HG02763 (cell line): ENCODE measurements around the gene SHROOM3.

Source experiments
- ATAC-seq: cut with Tn5 transposase; IDR thresholded peaks from one replicate; pipeline ENCODE4 v1.9.1; 2021; ENCODE audit warnings: mild to moderate bottlenecking, moderate library complexity; ENCODE audit not compliant: unreplicated experiment

The SHROOM3 gene

DNA sequence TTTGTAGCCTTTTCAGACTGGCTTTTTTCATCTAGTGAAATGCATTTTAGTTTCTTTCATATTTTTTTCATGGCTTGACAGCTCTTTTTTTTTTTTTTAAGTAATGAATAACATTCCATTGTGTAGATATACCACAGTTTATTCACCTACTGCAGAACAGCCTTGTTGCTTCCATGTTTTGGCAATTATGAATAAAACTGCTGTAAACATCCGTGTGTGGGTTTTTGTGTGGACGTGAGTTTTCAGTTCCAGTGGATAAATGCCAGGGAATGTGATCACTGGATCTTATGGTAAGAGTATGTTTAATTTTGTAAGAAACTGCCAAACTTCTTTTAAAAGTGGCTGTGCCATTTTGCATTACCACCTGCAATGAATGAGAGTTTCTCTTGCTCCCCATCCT is 302.2 kb downstream of the SHROOM3 start:
- no peak for ATAC-seq

- ATAC-seq: no peak
These were observed 302.7 kb downstream of the SHROOM3 start for GRCh38 chr4:76737771-76738085.

DNA sequence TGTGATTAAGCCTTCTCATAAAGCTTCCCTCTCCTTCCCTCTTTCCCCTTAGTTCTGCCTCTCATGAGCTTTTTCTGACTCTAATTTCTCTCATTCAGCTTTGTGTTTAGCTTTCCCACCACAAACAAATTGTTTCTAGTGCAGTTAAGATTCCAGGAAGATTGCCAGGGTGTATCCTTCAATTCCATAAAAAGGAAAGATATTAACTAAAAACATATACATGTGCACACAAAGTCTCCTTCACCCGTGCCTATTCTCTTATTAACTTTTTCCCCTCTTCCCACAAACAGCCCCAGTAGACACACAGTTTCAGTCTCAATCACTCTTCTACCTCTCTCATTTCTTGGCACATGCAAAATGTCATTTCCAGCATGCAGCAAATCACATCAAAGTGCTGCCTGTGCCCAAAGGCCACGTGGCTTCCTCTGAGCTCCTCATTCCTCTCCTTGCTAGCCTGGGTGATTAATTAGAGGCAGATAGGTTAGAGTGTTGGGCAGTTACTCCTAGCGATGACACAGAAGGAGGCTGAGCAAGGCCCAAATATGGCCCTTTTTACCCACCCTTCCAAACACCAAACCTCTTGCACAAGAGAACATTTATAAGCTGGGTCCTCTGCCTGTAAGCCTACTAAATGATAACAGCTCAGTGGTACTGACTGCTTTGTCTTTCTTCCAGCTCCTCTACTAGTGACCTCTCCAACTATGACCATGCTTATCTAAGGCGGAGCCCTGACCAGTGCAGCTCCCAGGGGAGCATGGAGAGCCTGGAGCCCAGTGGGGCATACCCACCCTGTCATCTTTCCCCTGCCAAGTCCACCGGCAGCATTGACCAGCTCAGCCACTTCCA is 303.3 kb downstream of the SHROOM3 start:
- ATAC-seq: no peak

DNA sequence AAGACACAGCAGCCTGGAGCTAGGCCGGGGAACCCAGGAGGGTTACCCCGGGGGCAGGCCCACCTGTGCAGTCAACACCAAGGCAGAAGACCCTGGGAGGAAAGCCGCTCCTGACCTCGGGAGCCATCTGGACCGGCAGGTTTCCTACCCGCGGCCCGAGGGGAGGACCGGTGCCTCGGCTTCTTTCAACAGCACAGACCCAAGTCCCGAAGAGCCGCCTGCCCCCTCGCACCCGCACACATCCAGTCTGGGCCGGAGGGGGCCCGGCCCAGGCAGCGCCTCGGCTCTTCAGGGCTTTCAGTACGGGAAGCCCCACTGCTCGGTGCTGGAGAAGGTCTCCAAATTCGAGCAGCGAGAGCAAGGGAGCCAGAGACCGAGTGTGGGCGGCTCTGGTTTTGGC is 305.2 kb downstream of the SHROOM3 start:
- ATAC-seq: no peak

DNA sequence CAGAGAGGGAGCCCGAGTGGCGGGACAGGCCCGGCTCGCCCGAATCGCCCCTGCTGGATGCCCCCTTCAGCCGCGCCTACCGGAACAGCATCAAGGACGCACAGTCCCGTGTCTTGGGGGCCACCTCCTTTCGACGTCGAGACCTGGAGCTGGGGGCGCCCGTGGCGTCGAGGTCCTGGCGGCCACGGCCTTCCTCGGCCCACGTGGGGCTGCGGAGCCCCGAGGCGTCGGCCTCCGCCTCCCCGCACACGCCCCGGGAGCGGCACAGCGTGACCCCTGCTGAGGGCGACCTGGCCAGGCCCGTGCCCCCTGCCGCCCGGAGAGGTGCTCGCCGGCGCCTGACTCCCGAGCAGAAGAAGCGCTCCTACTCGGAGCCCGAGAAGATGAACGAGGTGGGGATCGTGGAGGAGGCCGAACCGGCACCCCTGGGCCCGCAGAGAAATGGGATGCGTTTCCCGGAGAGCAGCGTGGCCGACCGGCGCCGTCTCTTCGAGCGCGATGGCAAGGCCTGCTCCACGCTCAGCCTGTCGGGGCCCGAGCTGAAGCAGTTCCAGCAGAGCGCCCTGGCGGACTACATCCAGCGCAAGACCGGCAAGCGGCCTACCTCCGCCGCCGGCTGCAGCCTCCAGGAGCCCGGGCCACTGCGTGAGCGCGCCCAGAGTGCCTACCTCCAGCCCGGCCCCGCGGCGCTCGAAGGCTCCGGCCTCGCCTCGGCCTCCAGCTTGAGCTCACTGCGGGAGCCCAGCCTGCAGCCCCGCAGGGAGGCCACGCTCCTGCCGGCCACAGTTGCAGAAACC is 306.0 kb downstream of the SHROOM3 start:
- ATAC-seq: no peak

DNA sequence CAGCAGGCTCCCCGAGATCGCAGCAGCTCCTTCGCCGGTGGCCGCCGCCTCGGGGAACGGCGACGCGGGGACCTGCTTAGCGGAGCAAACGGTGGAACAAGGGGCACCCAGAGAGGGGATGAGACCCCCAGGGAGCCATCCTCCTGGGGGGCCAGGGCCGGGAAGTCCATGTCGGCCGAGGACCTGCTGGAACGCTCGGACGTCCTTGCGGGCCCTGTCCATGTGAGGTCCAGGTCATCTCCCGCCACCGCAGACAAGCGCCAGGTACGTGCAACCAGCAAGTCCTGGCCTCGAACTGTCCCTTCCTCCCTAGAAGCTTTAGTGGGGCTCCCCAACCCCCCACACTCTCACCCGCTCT is 306.6 kb downstream of the SHROOM3 start:
- no peak for ATAC-seq

- ATAC-seq: no peak
These were observed 309.4 kb downstream of the SHROOM3 start for GRCh38 chr4:76744241-76744921.

DNA sequence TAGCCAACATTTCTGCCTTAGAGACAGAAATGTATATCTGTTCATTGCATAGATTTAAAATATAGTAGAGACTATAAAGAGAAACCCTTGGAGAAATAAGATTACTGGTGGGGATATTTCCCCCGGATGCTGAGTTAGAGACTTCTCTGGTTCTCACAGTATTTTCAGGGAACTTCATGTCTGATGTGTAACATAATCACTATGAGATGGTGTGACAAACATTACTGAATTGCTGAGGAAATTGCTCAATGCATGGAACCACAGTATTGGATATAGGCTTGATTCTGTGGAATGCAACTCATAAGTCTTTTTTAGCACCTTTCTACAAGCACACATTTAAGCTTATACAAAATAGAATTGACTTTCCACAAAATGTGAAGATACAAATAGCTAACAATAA is 310.2 kb downstream of the SHROOM3 start:
- no peak for ATAC-seq

DNA sequence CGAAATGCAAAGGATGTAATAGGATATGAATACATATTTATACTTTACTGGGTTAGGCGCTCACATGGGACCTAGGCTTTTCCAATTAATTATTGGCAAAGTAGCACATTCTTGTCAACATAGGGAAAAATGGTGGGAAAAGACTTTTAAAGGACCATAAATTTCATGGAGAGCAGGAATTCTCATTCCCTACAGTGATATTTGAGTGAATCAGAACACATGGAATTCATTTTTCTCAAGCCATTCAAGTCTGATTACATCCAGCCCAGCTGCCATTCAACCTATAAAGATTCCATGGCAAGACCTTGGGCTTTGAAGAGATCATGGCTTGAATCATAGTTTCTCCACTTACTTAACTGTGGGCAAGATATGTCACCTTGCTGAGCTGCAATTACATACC is 312.5 kb downstream of the SHROOM3 start:
- no peak for ATAC-seq

DNA sequence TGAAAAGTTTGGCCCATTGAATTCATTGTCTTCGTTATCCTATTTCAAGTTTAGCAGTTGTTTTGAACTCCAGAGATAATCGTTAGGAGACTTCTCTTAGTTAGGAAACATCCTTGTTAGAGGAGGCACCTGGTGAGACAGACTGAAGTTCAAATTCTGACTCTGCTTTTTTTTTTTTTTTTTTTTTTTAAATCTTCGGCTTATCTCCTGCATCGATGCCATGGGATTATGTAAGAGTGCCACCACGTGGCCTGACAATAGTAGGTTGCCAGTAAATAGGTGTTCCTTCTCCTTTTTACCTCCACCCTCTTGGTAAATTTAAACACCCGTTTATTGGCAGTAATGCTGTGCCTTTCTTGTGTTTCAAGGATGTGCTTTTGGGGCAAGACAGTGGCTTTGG is 313.6 kb downstream of the SHROOM3 start:
- no peak for ATAC-seq

DNA sequence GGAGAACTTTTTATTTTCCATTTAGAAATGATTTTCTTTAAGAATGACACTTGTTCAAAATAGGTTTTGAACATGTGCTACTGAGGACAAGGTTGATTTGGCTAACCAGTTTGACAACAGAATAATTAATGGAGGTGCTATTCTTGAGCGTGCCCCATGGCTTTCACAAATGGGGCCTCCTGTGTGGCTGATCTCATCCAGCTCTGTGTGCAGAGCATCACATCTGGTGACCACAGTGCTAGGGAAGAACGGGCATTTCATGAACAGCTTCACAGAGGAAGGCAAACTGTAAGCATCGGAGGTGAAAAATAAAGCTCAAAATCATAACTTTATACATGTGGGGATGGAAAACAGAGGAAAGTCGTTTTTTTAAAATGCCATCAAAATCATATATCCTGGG is 314.3 kb downstream of the SHROOM3 start:
- ATAC-seq: no peak

DNA sequence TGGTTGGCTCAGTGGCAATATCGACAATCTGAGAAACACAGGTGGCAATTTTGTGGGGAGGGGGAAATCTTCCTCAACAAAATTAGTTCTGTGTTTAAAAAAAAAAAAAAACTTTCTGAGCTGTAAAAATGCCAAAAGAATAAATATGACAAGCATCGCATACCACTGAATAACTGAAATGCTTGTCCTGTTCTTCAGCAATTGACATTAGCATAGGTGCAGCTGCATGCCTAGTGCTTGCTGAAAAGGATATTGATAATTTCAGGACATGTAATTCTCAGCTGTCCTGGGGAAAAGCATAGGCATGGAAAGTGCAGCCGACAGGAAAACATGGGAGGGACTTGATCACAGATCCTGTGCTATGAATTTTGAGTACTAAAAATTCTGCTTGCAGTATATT is 315.7 kb downstream of the SHROOM3 start:
- ATAC-seq: no peak

DNA sequence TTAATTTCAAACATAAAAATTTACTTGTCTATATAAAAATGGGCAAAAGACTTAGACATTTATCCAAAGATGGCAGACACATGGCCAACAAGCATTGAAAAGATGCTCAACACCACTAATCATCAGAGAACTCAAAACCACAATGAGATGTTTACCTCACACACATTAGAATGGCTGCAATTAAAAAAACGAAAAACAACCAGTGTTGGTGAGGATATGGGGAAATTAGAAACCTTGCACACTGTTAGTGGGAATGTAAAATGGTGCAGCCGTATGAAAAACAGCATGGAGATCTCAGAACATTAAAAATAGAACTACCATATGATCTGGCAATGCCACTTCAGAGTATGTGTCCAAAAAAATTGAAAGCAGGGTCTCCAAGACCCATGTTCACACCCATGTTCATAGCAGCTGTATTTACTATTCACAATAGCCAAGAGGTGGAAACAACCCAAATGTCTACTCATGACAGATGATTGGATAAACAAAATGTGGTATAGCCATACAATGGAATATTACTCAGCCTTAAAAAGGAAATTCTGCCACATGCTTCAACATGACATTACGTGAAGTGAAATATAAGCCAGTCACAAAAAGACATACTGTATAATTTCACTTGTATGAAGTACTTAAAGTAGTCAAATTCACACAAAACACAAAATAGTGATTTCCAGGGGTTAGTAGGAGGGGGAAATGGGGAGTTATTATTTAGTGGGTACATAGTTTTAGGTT is 316.7 kb downstream of the SHROOM3 start:
- no peak for ATAC-seq

GRCh38 chr4:76752861-76753501 is 318.0 kb downstream of the SHROOM3 start:
- no peak for ATAC-seq

DNA sequence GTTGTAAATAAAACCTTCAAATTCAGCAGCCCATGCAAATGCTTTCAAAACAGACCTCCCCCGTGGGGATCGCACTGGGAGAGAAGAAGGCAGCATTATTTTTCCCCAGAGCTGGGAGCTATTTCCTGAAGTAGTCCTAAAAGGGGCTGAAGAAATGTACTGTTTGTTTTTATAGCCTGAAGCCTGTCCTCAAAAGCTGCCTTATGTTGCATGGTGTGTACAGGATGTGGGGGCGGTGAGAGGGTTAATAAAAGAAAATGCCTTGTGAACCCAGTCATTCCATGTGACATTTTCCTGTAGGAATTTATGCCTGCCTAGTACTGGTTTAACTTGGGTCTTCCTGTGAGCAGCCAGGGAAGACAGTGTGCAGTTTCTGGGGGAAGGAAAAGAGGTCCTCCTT is 318.8 kb downstream of the SHROOM3 start:
- ATAC-seq: no peak

GRCh38 chr4:76754439-76754838 is 319.4 kb downstream of the SHROOM3 start:
- ATAC-seq: no peak

GRCh38 chr4:76755756-76756155 is 320.7 kb downstream of the SHROOM3 start:
- ATAC-seq: no peak

- ATAC-seq: no peak
These were observed 321.4 kb downstream of the SHROOM3 start for GRCh38 chr4:76756416-76756815.

- no peak for ATAC-seq
These were observed 322.4 kb downstream of the SHROOM3 start for GRCh38 chr4:76757418-76757939.

- ATAC-seq: no peak
These were observed 323.4 kb downstream of the SHROOM3 start for GRCh38 chr4:76758290-76758882.
